Activated gamma-delta T cell (primary cell): Measurements from ENCODE around the gene SRSF3.

Experiments used
- DNase-seq: peaks from one replicate; lab custom pipeline; 2025; lab: John Stamatoyannopoulos, UW

The SRSF3 gene

DNA sequence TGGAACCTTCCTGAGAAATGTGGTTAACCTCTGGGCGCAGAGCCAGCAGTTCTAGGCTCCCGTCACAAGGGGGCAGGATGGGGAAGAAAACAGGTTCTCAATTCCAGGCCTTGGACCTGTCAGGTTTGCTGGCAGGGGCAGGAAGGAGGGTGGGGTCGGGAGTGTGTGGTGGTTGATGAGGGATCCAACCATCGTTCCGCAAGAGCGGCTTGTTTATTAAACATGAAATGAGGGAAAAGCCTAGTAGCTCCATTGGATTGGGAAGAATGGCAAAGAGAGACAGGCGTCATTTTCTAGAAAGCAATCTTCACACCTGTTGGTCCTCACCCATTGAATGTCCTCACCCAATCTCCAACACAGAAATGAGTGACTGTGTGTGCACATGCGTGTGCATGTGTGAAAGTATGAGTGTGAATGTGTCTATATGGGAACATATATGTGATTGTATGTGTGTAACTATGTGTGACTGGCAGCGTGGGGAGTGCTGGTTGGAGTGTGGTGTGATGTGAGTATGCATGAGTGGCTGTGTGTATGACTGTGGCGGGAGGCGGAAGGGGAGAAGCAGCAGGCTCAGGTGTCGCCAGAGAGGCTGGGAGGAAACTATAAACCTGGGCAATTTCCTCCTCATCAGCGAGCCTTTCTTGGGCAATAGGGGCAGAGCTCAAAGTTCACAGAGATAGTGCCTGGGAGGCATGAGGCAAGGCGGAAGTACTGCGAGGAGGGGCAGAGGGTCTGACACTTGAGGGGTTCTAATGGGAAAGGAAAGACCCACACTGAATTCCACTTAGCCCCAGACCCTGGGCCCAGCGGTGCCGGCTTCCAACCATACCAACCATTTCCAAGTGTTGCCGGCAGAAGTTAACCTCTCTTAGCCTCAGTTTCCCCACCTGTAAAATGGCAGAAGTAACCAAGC, 29.6 kb downstream of the SRSF3 start:
- no peak for DNase-seq

DNA sequence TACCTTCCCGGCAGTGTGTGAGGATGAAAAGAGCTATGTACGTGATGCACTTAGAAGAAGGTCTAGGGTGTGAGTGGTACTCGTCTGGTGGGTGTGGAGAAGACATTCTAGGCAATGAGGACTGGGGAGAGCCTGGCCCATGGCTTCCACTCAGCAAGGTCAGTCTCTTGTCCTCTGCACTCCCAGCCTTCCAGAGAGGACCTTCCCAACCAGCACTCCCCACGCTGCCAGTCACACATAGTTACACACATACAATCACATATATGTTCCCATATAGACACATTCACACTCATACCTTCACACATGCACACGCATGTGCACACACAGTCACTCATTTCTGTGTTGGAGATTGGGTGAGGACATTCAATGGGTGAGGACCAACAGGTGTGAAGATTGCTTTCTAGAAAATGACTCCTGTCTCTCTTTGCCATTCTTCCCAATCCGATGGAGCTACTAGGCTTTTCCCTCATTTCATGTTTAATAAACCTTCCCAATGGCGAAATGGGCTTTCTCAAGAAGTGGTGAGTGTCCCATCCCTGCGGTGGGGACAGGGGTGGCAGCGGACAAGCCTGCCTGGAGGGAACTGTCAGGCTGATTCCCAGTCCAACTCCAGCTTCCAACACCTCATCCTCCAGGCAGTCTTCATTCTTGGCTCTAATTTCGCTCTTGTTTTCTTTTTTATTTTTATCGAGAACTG, 30.4 kb downstream of the SRSF3 start:
- DNase-seq = no peak

GRCh38 chr6:36625158-36625919, 31.2 kb downstream of the SRSF3 start:
- DNase-seq = no peak

DNA sequence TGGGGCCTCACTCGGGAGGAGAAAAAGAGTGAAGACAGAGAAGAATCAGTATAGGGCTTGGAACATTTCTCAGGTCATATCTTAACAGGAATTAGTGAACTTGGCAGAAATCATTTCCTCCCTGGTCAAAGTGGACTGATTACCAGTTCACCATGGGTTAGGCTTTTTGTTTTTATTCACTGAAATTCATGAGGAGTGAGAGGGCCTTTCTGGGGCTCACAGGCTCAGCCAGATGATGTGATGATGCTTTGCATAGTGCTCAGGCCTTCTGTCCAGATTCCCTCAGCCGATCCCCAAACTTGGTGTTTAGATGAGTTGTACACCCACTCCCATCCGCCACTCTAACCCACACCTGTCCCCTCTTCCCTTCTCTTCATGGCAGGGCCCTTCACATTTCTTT, 32.5 kb downstream of the SRSF3 start:
- DNase-seq = no peak

DNA sequence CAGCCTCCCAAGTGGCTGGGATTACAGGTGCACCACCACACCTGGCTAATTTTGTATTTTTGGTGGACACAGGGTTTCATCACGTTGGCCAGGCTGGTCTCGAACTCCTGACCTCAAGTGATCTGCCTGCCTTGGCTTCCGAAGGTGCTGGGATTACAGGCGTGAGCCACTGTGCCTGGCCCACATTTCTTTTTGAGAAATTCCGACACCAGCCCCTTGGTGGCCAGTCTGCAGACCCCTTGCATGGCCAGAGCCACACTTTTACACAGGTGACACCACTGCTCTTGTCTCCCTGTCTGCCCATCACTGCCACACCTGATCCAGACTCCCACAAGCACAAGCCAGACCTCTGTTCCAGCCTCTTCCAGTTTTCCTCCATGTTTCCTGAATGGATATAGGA, 33.0 kb downstream of the SRSF3 start:
- no peak for DNase-seq

DNA sequence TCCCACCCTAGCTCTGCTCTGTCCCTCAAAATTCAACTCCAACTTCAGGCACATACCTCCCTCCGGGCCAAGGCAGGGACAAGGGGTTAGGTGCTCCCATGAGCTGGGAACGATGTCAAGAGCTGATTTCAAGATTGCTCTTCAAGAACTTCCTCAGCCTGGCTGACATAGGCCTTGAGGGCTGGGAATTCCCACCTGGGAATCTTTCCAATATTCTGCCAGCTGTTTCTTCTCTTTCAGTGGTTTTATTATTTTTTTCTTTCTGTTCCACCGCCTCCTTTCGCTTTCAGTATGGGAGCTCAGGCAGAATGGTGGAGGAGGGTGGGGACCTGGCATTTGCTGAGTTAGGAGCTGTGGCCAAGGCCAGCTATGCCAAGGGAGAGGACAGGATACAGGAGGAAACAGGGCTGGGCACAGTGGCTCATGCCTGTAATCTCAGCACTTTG, 33.7 kb downstream of the SRSF3 start:
- no peak for DNase-seq

DNA sequence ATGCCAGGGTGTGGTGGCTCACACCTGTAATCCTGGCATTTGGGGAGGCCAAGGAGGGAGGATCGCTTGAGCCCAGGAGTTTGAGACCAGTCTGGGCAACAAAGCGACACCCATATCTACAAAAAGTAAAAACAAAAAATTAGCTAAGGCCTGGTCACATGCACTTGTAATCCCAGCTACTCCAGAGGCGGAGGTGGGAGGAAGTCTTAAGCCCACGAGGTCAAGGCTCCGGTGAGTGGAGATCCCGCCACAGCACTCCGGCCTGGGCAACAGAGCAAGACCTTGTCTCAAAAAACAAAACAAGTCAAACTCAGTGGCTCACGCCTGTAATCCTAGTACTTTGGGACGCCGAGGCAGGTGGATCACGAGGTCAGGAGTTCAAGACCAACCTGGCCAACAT, 35.6 kb downstream of the SRSF3 start:
- no peak for DNase-seq

GRCh38 chr6:36631326-36632011, 37.3 kb downstream of the SRSF3 start:
- DNase-seq = no peak

DNA sequence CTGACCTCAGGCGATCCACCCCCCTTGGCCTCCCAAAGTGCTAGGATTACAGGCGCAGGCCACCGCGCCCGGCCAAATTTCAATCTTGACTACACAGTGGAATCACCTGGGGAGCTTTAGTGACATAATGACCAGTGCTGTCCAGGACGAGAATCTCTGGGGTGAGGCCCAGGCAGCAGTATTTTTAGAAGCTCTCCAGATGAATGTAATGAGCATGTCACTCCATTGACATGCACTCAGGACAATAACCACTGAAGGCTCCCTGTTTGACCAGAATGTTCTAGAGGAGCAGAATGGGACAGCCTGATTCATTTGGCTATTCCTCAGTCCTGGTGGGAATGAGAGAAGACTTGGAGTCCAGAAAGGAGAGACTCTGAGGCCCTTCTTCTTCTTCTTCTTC, 39.2 kb downstream of the SRSF3 start:
- DNase-seq = no peak

GRCh38 chr6:36633915-36634314, 39.8 kb downstream of the SRSF3 start:
- DNase-seq = no peak

- no peak for DNase-seq
Observed at GRCh38 chr6:36634317-36635108, 40.4 kb downstream of the SRSF3 start.

DNA sequence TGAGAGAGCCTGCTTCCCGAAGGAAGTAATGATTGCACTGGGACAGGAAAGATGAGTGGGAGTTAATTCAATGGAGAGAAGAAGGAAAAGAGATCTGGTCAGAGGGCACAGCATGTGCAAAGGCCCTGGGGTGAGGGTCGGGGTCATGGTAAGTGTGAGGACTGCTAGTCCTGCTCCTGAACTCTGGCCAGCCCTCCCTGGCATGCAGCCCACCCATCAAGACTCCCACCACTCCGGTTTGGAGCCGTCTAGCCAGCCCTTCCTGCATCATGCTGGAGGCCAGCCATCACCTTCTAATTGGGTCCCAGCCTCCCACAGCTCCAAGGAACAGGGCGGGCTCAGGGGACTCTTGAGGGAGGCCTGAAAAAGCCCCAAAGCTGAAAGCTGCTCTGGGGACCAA, 42.1 kb downstream of the SRSF3 start:
- DNase-seq = no peak

DNA sequence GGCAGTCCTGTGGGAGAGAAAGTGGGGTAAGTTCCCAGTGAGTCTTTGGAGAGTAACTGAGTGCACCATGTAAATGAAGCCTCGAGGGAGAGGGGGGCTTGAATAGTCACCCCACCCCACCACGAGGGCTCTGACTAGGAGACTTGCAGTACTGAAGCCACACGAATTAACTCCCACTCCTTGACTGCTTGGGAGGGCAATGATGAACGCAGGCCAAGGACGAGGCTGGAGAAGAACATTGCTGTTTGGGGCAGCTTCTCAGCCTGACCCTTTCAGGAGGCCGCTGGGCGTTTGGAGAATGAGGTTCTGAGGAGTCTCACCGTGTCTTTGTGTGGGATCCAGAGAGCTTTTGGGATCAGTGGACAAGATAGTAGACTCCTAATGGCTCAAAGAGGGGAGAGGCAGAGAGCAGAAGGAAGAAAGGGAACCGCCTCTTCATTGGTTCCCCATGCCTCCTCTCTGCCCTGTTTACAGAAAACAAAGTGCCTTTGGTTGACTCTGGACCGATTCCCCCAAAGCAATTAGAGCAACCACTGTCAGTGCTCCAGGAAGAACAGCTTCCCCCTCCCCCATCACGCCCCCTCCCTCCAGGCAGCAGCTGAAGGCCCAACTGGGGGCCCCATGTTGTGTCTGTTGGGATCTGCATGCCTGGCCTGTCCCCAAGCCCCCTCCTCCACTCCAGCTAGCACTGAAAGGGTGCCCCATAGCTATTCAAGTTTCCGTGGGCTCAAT, 42.7 kb downstream of the SRSF3 start:
- DNase-seq = no peak

DNA sequence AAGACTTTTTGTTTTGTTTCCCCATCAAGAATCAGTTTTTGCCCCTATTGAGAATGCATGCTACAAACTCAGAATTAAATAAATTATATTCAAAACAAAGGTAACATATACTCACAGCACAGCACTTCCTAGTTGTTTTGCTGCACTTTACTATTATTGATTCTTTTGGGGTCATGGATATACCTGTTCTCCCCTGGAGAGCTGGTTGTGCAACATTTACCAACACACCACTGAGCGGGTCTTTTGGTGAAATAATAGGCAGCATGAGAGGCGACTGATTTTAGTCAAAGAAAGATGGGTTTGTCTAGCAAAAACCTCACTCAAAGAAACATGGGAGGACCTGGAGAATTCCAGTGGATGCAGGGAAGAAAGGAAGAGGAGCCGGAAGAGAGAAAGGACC, 44.4 kb downstream of the SRSF3 start:
- DNase-seq = no peak

- DNase-seq = no peak
Observed at GRCh38 chr6:36639171-36639808, 45.1 kb downstream of the SRSF3 start.

GRCh38 chr6:36641543-36641942, 47.4 kb downstream of the SRSF3 start:
- DNase-seq = no peak

GRCh38 chr6:36642913-36643817, 49.0 kb downstream of the SRSF3 start:
- no peak for DNase-seq

GRCh38 chr6:36643977-36644376, 49.8 kb downstream of the SRSF3 start:
- no peak for DNase-seq

GRCh38 chr6:36649086-36649485, 54.9 kb downstream of the SRSF3 start:
- no peak for DNase-seq
